Measurements from ENCODE around the gene DOK6.

DNA sequence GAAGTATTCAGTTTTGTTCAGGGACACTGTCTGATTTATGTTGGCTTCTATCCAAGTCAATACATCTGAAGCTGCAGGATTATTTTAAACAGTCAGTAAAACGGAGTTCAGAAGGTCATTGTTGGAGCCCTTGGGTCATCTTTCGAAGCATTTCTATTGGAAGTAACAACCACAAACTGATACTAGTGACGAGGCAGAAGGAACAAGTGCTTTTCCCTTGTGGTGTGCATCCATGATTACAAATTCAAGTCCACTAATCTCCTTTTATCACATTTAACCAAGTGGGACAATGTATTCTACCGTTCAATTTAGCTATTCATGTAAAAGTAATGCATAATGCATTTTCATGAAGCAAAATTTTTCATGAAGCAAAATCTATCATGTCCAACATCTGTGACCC is 470.0 kb downstream of the DOK6 start:
- TF ChIP-seq, protein P1, sequence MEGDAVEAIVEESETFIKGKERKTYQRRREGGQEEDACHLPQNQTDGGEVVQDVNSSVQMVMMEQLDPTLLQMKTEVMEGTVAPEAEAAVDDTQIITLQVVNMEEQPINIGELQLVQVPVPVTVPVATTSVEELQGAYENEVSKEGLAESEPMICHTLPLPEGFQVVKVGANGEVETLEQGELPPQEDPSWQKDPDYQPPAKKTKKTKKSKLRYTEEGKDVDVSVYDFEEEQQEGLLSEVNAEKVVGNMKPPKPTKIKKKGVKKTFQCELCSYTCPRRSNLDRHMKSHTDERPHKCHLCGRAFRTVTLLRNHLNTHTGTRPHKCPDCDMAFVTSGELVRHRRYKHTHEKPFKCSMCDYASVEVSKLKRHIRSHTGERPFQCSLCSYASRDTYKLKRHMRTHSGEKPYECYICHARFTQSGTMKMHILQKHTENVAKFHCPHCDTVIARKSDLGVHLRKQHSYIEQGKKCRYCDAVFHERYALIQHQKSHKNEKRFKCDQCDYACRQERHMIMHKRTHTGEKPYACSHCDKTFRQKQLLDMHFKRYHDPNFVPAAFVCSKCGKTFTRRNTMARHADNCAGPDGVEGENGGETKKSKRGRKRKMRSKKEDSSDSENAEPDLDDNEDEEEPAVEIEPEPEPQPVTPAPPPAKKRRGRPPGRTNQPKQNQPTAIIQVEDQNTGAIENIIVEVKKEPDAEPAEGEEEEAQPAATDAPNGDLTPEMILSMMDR (IDR thresholded peaks at IDR 0.05; ENCODE audit: extremely low read depth in 1 of 2, insufficient read depth in 1 of 2, low read depth in 1 of 2, low read length in 2 of 2) = no peak
- TF ChIP-seq EZH2 (IDR thresholded peaks at IDR 0.05; ENCODE audit: borderline replicate concordance, low read depth, low read length, severe bottlenecking) (no peak), POLR2A (IDR thresholded peaks at IDR 0.05; ENCODE audit: low read depth, low read length) (no peak), JUN (IDR thresholded peaks at IDR 0.05; ENCODE audit: borderline replicate concordance, insufficient read depth, insufficient read length, low read depth) (no peak), MYC (IDR thresholded peaks at IDR 0.05; ENCODE audit: low read depth, low read length) (no peak)

All from endothelial cell of umbilical vein (primary cell).